ENCODE data around the gene MVD.
A peak's percentile ranks its signal among the peaks of the same experiment; 100 is the strongest.

MVD gene

DNA sequence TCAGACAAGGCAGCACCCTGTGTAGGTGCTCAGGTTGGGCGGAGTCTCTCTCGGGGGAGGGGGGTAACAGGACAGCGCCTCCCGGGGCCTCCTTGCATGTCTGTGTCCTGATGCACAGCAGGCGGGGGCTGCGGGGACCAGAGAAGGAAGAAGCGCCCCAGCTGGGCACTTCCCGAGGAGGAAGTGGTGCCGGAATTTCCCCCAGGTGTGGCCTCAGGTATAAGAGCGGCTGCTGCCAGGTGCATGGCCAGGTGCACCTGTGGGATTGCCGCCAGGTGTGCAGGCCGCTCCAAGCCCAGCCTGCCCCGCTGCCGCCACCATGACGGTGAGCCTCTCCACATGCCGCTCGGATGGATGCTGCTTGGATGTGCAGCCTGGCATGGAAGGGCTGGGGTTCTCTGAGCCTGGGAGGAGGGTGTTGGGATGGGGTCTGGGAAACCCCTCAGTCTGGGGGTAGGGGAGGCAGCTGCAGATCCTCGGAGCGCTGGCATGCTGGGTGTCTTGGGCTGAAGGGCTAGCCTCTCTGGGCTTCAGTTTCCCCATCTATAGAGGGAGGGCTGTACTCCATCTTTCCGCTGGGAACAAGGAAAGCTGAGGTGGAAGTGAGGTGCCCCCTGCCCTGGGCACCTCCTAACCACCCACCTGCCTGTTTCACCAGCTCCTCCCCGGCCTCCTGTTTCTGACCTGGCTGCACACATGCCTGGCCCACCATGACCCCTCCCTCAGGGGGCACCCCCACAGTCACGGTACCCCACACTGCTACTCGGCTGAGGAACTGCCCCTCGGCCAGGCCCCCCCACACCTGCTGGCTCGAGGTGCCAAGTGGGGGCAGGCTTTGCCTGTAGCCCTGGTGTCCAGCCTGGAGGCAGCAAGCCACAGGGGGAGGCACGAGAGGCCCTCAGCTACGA lies 24.3 kb downstream of the MVD start, which contains the start of gene IL17C:
TSS of gene IL17C (plus strand) at position 250 of the 908 bp plus-strand sequence. CDS start at position 320, 70 bp downstream.
- no peak for DNase-seq

DNA sequence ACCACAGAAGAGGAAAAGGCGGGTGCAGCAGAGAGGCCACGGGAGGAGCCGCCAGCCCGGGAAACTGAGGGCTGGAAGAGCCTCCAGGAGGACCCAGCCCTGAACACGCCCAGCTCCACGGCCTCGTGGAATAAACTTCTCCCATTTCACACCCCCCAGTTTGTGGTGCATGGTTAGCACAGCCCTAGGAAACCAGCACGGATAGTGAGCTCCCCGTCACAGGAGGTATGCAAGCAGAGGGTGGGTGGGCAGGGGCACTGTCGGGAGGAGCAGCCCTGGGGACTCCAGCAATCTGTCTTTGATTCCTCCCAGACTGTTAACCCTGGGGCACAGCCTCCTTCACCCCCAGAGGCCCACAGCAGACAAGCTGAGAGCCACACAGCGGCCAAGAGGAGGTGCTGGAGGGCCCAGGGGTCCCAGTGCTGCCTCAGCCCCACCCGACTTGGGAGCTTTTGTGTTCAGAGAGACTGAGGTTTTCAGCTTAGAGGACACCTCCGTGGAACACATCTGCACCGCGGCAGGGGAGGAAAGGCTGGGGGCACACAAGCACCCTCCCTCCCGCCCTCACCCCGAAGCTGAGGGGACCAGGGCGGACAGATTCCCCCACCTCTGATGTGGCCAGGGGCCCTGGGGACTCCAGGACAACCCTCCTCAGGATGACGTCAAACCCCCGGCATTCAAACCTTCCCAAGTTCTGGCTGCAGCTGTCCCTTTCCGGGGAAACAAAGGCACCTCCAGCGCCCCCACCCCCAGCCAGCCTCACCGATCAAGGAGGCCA lies 26.2 kb downstream of the MVD start:
- DNase-seq: no peak

DNA sequence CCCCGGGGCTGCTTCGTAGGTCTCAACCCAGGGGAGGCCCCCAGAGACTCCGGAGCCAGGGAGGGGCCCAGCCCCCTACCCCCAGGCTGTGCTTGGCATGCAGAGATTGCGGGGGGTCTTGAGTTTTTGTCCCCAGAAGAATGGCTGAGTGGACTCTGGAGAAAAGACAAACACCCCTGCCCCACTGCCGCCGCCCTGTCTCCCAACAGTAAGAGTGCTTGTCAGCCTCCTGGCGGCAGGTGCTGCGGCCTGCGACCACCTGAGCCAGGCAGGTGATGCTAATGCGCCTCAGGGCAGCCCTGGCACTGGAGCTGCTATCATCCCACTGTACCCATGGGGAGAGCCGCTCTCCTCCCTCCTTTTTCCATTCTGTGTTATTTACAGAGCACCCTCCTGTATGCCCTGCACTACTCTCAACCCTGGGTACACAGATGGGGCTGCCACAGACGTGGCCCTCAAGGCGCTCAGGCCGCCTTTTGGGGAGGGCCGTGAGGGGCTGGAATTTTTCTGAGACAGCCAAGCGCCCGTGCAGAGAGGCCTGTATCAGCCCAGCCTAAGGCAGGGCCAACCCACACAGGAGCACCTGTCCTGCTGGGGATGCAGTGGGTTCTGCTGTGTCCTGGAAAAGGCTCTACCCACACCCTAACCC lies 27.1 kb downstream of the MVD start:
- DNase-seq: no peak

DNA sequence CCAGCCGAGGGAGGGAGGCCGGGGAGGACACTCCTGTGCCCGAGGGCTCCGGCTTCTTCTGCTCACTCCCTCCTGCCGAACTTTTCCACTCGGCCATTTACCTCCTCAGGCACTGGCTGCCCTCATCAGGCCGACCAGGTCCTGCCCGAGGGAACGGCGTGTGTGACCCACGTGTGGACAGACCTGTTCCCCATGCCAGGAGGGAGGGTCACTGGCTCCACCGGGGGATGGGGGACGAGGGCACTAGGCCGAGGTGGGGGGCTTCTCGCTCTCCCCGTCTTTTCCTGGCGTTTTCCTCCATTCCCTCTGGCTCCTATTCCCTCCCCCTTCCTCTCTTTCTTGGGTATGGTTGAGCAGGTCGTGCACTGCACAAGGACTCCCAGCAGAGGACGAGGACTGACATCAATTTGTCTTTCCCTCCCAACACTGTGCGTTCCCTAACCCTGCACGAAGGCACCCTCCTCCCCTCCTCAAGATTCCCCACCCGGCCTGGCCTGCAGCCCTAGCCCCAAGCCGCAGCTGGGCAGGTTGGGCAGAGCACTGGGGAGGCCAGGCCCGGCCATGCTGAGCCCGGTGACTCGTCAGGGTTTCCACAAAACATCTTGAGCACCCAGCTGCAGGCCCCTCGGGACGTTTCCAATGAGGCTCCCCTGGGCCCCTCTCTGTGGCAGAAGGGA lies 27.8 kb downstream of the MVD start:
- no peak for DNase-seq

DNA sequence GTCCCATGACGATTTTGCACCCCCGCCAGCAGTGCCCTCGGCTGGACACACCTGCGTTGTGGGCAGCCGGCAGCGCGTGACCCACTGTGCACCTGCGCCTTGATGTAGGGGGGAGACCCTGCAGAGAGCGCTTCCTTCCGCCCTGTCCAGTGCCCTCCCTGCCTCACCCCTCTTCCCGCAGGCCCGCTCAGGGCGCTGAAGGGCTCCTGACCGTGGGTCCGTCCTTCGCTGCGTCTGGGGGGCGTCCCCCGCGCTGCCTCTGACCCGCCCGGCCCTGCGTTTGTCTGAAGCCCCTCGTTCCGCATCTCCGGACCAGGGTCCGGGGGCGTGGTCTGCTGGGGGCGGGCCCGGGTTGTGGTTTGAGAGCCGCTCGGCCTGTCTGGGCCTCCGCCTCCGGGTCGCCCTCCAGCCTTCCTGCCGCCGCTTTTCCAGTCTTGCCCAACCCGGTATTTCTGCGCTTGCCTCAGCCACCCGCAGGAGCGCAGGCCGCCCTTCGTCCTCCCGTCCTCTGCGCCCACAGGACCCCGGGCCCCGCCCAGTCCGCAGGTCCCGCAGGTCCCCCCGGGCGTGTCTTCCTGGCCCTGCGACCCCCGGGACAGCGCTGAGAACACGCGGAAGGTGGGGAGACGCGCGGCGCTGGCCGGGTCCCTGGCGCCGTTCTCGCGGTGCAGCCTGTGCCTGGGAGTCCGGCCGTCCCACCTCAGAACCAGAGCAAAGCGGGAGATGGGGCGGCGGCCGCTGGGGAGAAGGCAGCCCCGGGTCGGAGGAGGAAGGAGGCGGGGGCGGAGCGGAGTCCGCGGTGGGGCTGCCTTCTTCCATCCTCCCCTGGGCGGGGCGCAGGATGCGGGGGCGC lies 28.5 kb downstream of the MVD start:
- peak; percentile 95 for DNase-seq

DNA sequence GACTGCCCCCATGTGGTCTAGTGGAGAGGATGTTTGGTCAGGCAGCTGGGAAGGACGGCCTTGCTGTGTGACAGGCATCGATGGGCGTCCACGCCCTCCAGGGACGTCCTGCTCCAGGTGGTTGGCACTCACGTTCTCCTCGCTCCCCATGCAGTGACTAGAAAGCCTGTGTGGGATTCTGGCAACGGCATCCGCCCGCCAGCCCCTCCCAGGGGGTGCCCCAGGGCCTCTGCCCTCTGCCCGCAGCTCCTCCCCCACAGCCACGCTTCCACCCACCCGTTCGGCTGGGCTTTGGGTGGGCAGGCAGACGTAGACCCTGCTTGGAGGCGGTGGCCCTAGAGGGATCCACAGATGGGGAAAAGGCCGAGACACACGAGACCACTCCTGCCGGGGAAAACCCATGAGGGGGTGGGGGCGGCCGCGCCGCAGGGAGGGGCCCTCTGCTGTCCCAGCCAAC lies 29.2 kb downstream of the MVD start:
- peak; percentile 87 for DNase-seq

DNA sequence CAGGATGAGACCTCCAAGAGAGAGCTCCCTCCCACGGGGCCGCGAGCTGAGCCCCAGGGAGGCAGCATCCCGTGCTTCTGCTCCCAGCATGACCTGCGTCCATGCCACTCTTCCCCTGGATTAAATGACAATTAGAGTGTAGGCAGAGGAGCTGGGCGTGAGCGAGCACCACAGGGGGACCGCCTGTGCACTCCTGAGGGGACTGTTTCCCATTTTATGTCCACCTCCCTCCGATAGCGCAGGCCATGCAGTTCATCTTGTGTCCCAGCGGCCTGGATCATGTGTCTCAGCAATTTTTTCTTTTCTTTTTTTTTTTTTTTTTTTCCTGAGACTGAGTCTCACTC lies 30.3 kb downstream of the MVD start:
- DNase-seq: no peak

DNA sequence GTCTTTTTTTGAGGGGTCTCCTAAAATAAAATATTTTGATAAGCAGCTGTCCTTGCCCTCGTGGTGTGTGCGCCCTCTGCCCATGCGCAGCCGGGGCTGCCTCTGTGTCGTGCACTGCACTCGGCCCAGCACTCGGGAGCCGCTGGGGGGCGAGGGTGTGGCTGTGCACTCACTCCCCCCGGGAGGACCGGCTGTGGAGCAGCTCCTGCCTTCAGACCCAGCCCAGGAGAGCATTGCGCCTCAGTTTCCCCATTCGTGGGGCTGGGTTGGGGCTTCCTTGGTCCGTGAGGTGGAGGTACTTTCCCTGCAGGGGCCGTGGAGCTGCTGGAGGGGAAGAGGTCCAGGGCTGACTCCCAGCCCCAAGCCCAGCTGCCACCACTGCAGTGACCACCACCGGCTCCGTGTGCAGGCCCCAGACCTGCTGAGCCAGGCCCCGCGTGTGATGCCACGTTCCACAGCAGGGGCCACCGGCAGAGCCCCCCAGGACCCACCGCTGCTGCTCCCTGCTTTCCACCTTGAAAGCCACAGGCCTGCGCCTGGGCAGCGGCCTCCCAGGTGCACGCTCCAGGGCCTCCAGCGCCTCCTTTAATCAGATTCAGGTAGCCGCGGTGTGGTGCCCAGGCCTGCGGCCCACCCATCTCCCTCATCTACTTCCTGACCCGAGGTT lies 30.8 kb downstream of the MVD start:
- no peak for DNase-seq

DNA sequence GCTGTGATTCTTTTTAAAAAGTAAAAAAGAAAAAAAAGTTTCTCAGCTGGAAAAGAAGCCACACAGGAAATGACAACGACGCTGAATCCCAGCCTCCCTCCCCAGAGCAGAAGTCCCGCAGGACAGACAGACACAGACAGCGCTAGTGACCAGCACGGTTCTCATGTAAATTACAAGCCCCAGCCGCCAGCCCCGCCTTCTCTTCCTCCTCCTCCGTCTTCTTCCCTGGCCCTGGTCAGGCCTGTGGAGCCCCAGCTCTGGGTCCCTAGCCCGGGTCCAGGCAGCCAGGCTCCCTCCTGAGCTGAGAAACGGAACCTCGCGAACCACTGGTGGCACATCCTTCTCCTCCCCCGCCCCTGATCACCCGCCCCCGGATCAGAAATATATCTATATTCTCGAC lies 31.5 kb downstream of the MVD start:
- DNase-seq: peak; percentile 16

DNA sequence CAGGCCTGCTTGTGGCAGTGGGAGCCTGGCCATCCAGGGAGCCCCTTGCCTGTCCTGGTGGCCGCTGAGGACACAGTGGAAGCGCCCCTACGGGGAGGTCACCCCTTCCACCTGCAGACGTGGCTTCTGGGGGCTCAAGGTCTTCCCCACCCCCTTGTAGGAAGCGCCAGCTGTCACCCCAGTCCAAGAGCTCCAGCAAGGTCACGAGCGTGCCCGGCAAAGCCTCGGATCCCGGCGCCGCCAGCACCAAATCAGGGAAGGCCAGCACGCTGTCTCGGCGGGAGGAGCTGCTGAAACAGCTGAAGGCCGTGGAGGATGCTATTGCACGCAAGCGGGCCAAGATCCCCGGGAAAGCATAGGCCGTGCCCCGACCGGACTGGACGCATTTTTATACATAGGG lies 31.9 kb downstream of the MVD start:
- no peak for DNase-seq

DNA sequence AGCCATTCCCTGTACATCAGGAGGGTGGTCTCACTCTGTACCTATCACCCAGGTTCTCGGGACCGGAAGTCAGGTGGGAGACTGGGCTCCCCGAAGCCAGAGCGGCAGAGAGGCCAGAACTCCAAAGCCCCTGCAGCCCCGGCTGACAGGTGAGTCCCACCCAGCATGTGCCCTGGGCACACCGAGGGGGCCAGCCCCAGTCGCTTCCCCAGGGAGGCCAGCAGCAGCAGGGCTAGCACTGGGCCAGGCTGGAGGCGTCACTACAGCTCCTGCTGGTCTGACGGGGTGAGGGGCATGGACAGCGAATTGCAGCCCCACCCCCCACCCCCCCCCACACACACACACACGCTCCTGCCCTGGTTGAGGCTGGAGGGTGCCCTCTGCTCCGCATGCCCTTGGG lies 32.5 kb downstream of the MVD start:
- no peak for DNase-seq

DNA sequence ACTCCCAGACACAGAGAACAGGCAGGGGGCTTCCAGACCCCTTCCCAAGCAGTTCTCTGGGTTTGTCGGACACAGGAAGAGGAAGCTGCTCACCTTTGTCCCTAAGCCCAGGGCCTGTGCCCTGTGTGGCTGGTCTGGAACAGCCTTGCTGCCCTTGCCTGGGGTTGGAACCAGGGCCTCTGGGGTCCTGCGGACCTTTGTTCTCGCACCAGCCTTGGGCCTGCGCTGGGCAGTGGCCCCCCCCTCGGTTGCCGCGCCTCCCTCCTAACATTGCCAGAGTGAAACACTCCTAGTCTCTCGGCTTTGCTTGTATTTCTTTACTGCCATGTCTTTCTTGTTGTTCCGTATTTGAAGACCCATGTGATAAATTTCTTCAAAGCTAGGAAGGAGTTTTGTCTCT lies 33.1 kb downstream of the MVD start:
- no peak for DNase-seq

DNA sequence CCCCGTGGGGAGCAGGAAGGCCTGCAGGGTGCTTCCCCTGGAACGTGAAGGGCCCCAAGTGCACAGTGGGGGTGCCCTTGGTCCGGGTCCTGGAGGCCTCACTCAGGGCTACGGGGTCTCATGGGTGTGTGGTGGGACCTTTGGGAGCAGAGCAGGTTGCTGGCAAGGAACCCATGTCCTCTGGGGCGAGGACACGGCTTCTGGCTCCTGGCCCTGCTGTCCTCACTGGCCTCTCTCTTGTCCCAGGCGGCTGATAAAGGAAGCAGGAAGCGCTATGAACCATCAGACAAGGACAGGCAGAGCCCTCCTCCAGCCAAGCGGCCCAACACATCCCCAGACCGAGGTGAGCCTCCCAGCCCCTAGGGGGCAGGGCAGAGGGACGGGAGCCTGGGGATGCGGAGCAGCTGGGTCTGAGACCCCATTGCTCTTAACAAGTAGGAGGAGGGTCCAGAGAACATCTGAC lies 34.3 kb downstream of the MVD start:
- peak; percentile 22 for DNase-seq

DNA sequence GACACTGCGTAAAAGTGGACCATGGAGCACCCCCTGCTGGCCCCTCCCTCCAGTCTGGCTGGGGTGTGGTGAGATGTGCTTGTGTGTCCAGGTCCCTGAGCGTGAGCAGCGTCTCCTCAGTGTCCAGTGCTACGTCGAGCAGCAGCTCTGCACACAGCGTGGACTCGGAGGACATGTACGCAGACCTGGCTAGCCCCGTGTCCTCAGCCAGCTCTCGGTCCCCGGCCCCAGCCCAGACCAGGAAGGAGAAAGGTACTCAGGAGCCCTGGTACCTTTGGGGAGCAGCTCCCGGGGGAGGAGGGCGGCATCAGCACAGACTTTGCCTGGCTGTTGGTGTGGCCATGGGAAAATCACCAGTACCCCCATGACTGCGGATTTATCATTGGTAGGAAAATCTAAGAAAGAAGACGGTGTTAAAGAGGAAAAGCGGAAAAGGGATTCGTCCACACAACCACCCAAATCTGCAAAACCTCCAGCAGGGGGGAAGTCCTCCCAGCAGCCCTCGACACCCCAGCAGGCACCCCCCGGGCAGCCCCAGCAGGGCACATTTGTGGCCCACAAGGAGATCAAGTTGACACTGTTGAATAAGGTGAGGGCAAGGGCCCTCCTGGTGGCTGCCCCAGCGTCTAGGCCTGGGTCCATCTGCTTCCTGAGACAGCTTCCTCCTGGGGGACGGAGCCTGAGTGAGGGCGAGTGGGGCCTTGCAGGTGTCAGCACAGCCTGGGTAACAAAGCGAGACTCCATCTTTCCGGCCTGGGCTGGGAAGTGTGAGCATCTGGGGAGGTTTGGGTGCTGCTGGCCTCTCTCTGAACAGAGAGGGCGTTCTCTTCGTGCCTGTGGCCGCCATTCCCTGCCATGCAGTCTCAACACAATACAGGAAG lies 35.1 kb downstream of the MVD start:
- no peak for DNase-seq

DNA sequence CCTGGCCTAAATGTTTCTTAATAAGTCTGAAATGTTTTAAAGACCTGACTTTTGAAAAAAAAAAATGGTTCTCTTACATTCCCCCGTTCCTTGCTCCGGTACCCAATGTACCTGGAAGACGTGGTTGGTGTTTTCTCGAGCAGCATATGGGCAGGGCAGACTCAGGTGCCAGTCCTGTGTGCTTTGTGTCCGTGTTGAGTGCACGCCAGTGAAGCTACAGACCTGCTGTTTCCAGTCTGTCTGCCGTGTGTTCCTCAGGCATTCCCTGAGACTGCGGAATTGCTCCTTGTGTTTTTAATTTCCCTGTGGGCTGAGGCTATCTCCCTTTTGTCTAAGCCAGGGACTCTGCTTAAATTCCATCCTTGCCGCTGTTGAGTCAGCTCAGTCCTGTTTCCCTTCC lies 36.2 kb downstream of the MVD start:
- DNase-seq: no peak

DNA sequence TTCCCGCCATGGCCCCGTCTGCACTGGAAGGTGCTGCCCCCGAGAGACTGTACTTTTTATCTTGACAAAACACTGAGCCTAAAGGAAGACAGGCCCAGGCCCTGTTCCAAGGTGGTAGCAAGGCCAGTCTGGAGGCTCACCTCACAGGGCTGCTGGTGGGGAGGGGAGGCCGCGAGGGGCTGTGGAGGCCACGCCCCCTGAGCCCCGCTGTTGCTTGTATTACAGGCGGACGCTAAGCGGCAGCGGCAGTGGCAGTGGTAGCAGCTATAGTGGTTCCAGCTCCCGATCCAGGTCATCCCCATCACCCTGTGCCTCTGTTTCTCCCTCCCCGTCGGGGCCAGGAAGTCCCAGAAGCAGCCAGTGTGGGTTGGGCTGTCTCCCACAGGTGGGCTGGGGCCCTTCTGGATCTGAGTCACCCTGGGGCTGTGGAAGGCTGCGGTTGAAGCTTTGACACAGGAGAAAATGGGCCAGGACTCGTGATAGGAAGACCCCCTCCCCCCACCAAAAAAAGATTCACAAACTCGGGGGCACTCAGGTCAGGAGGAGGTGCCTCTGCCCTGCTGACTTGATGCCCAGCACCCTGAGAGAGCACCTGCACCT lies 37.8 kb downstream of the MVD start:
- no peak for DNase-seq

DNA sequence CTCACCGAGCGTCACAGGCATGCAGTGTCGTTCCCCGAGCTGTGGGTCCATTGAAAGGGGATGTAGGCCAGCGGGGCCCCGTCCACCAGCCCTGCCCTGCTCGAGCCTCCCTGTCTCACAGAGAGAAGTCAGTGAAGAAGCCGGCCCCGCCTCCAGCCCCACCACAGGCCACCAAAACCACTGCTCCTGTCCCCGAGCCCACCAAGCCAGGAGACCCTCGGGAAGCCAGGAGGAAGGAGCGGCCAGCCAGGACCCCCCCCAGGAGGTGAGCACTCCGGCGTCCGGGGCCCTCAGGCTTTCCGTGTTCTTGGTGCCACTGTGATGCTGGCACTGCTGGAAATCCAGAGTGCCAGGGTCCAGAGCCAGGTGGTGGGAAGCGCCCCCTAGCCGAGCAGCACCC lies 38.4 kb downstream of the MVD start:
- DNase-seq: no peak

DNA sequence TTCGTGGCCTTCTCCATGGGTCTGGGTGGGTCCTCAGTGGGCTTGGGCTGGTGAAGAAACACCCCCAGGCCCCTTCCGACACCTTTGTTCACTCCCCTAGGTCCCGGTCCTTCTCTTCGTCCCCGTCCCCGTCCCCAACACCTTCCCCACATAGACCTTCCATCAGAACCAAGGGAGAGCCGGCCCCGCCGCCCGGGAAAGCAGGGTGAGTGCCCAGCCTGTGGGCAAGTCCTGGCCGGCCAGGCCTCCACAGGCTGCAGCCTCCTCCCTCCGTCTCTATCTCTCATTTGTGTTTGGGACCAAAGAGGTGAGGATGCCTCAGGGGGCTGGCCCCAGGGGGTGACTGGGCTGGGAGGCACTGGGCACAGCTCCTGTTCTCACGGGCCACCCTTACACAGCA lies 39.0 kb downstream of the MVD start:
- DNase-seq: no peak

DNA sequence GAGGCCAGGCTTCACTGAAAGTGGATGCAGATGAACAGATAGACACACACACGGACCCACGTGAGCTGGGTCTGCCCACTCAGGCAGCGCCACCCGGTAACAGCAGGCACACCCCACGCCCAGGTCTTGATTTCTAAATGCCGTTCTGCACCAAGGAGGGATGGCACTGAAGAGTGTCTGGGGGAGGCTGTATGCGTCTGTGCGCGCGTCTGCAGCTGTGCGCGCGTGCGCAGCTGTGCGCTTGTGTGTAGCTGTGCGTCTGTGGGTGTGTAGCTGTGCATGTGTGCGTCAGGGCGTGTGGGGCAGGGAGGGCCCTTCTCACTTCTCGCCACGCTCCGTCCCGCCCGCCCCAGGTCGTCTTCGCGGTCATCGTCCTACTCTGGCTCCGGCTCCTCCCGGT lies 40.0 kb downstream of the MVD start:
- DNase-seq: no peak

DNA sequence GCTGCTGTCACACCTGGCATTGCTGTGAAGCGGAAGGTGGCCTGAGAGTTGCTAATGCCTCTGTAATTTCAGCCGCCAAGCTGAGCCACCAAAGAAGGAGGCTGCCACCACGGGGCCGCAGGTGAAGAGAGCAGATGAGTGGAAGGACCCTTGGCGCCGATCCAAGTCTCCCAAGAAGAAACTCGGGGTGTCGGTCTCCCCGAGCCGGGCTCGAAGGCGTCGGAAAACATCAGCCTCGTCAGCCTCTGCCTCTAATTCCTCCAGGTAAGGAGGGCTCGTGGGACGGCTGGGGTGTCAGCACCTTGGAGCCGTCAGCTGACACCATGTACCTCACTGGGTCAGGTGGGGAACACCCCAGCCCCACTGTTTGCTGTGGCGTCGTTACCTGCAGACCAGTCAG lies 40.8 kb downstream of the MVD start:
- DNase-seq: no peak

Data from inflammatory macrophage treated with lipopolysaccharide for 4 hours (primary cell).